ENCODE data around the gene VRK2.

The VRK2 gene

GRCh38 chr2:58046585-58047372 lies at the start of gene VRK2:
Gene VRK2, plus strand, starts transcription at chr2:58046806. Its CDS starts 2,026 bp downstream, at chr2:58048832.
- DNase-seq: peak; percentile 86

DNA sequence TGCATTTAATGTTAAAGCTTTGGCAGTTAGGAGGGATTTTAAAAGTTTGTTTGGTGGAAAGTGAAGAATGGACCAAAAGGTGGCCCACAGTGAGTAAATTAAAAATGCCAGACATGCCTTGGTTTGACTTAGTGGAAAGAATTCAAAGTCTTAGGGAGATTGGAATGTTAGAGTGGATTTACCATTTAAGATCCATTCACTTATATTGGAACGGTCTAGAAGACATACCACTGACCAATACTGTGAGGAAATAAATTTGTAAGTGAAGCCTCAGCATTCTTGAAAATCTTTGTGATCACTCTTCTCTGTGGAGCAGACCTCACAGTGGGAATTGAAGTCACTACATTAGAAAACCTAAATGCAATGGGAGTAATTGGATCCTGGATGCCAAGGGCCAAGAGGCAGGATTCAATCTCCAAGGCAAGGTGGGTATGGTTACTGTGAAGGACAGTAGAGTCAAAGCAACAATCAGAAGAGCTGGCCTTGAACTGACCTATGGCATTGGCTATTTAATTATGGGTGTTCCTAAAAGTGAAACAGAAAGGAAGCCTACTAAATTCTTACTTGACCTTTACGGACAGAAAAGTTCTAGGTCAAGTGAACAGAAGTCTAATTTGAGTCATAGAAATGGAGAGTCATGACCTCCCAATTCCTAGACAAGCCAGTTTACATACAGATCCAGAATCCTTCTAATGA lies 40.2 kb upstream of the VRK2 start:
- no peak for DNase-seq

DNA sequence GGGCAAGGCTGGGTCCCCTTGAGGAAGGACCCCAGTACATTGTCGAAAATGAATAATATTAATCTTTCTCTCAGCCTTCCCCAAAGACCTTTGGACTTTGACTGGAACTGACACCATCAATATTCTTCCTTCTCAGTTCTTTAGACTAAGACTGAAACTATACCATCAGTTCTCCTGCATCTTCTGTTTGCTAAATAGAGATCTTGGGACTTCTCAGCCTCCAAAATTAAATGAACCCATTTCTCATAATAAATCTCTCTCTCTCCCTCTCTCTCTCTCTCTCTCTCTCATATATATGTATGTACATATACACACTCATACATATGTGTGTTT lies 39.7 kb upstream of the VRK2 start:
- no peak for DNase-seq

- DNase-seq: no peak
Measured at GRCh38 chr2:58010599-58010998, 36.0 kb upstream of the VRK2 start.

DNA sequence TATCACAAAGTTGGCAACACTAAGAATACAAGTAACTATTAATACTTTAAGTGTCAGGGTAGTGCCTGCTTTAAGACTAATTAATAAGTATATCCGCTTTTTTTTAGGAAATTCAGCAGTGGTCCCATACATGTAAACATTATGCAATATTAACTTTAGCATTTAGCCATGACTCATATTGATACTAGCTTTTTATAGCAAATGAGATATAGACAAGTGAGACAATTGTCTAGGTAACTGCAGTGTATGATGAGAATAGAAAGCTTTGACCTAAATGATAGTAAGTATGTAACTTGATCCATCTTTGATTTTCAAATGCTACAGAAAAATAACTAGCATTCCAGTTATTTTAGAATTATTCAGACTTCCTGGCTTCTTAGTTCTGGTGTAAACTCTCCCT lies 27.4 kb upstream of the VRK2 start:
- DNase-seq: no peak

DNA sequence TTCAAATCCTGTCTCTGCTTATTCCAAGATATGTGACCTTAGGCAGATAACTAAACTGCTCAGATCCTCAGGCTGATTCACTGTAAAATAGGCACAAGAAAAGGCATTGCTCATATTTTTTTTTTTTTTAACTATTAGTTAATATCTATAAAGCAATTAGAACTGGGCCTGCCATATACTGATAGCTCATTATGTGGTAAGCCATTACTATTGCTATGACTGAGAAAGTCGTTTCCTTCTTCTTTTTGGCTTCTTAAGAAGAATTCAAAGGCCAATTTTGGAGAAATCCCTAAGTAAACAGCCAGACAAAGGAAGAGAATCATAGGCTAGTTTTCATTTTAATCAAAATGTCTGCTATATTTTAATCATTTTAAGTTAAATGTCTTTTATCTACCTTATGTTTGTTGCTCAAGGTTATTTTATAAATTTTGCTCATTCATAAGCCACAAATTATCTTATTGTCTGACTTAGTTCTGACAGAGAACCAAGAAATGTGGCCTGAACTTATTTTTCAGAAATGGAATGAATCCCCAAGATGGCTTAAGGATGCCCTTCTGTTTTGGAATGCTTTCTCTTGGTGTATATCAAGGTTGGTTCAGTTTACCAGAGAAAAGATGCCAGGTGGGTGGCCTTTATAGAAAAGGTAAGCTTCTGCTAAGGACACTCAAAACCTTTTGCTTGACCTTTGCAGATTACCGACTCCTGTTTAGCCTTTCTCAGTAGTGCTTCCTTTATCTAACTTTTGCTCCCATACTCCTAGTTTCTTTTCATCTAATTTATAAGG lies 21.3 kb upstream of the VRK2 start:
- DNase-seq: no peak

DNA sequence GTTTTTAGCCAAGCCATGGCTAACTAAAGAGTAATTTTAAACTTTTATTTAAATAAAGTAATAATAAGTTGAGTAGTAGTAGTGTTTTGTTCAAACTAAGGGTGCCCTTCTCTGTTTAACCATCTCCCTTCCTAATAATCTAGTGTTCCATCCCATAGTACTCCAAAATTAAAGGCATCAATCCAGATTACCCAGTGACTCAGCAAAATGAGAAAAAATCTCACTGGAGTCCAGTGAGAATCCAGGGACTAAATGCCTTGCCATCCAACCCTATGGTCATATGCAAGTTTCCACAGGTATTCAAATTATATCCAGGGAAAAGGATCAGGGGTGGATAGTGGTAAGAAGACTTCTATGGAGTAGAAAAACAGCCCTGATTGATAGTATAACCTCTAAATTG lies 19.6 kb upstream of the VRK2 start:
- DNase-seq: no peak

DNA sequence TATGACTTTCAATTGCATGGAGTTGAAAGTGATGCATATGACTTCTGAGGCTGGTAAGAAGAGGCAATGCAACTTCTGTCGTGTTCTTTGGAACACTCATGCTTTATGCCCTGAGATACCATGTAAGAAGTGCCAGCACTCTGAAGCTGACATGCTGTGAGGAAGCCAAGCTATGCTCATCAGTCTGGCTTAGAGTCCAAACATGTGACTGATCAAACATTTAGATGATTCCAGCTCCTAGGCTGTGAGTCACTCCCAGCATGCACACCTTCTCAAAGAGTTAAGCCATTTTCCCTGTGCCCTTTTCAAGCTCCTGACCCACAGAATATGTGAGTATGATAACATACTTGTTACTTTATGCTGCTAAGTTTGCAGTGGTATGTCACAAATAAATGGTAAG lies 15.8 kb upstream of the VRK2 start:
- DNase-seq: no peak

- peak in 1 of 2 donors; percentile 37 for DNase-seq
Measured at GRCh38 chr2:58032016-58032763, 14.4 kb upstream of the VRK2 start.

- DNase-seq: no peak
Measured at GRCh38 chr2:58032764-58033080, 13.9 kb upstream of the VRK2 start.

DNA sequence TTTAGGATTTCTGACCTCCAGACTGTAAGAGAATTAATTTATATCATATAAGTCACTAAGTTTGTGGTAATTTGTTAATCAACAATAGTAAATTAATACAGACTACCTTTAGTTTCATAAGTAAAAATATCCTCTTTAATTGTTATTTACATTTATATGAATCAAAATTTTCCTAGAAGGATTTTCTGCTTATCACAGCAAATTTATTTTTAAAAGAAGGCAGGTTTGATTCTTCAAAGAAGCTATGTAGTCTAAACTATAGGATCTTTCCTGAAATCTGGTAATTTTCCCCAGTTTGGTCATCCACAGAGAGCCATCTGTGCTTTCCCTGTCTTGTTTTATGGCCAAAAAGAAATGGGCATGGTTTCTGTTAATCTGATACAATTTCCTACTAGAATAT lies 13.1 kb upstream of the VRK2 start:
- no peak for DNase-seq

- DNase-seq: no peak
Measured at GRCh38 chr2:58035352-58035751, 11.3 kb upstream of the VRK2 start.

- no peak for DNase-seq
Measured at GRCh38 chr2:58039170-58039611, 7.4 kb upstream of the VRK2 start.

GRCh38 chr2:58042486-58042970 lies 4.1 kb upstream of the VRK2 start:
- no peak for DNase-seq

DNA sequence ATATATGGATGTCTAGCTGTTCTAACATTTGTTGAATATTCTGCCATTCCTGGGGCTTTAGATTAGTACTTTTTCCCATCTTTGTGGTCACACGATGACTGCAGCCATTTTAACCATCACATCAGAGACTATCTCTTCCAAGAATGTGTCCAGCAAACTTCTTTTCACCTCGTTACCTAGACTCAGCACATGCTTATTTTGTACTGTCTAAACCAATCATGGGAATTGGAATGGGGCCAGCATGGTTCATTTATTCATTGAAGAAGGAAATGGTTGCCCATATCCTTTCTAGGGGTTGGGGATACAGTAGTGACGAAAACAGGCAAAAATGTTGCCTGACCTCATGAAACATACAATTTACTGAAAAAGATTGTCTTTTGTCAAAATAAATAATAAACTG lies 2.5 kb upstream of the VRK2 start:
- no peak for DNase-seq

- DNase-seq: no peak
Measured at GRCh38 chr2:58045580-58046334, 849 bp upstream of the VRK2 start.

DNA sequence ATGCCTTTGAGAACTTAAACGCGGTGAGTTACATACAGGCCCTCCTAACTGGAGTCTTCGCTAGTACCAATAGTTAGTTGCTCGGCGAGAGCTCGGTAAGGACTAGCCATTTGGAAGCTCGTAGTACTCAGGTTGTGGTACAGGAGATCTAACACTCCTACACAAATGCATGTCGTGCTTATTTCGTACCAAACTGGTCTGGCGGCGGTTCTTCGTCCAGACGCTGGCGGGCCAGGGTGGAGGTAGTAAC lies 346 bp upstream of the VRK2 start:
- no peak for DNase-seq

DNA sequence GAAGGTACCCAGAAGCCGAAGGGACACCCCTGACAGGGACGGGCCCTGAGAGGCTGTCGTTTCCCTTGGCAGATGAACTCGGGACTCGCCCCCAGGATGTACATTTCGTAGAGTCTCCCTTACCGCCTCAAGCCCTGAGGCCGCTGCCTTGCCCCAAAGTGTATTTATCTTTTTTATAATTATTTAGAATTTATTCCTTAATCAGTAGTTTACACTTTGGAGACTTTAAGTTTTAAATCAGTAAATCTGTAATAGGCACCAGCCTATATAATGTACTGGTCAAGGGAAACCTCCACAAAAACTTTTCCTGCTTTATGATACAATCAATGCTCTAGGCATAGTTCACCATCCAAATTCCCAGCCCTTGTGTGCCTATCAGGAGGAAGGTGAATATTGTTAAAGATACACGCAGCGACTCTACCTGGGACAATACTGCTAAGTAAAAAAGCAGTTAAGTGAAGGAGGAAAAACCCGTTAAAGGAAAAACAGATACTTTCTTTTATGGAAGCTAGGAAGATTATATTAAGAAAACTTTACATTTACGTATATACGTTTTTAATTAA lies 848 bp downstream of the VRK2 start:
- DNase-seq: no peak

DNA sequence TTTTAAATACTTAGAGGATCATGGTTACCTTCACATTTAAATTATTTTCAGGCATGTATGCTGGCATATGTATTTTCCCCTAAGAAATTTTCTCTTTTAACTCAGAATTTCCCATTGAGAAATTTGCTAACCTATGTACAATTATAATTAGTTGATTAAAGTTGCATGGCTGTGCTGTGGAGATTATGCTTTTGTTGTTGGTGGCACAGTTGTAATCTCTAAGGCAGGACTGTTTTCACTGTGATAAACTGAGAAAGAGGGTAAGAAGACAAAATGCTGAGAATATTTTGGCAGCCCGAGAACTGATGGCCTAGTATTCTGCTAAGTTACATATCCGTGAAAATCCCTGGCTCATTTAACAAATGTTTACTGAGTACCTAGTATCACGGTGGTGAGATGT lies 1.4 kb downstream of the VRK2 start:
- no peak for DNase-seq

DNA sequence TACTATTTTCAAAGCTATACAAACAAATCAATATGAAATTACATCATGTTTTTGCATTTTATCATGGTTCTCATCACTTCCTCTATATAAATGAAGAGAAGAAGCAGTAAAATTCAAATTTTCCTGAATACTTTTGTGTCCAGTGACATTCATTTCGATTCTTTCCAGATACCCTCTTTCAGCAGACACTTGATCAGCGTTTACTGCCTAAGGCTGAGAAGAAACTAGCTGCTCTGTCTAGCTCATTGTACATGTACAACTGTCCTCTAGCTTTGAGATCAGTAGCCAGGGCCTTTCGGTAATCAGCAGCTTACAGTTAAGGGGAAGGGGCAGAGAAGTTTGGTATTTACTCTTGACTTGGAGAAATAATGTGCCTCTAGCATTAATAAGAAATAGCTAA lies 4.8 kb downstream of the VRK2 start:
- DNase-seq: no peak

DNA sequence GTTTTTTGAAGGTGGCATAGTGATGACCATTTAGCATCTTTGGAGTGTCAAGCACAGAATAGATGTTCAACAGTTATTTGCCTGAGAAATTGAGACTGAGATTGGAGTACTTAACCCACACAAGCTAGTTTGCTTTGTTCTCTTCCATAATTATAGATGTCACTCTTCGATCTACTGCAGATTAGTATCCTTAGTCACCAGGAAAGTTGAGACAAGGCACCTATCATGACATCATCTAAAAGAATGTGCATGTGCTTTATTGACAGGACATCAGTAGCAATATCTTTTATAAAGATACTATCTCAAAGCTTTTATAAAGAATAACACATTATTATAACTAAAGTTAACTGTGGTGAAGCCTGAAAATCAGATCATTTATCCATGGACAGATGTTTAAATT lies 6.4 kb downstream of the VRK2 start:
- DNase-seq: no peak

- no peak for DNase-seq
Measured at GRCh38 chr2:58054264-58054663, 7.7 kb downstream of the VRK2 start.

Data from CD4-positive, alpha-beta T cell treated with Interleukin-4 for 1 hour (primary cell).